K562 (cell line): Measurements from ENCODE around the gene DAAM1. TPM values are rescaled to one million over a fixed set of nuclear protein-coding genes. Genes with fewer than 3 reads are reported as not detected.
A peak's percentile ranks its signal among the peaks of the same experiment; 100 is the strongest.

Experiments used
- BCLAF1 ChIP-seq, 2 experiments: fragments of 450-650 bp in 1 of 2; IDR thresholded peaks; 2 replicates each; pipeline ENCODE4 v1.6.1; 2011 to 2017; ENCODE audit warnings: low read depth in 2 of 2, antibody characterized with exemption in 1 of 2, borderline replicate concordance in 1 of 2, low read length in 1 of 2, mild to moderate bottlenecking in 1 of 2, mixed read lengths in 1 of 2; ENCODE audit not compliant: control insufficient read depth in 1 of 2
- CGGBP1 ChIP-seq: fragments of 250-450 bp; sonication (Bioruptor Pico); IDR thresholded peaks from 2 replicates; pipeline ENCODE4 v1.9.0; 2021; ENCODE audit warnings: mild to moderate bottlenecking
- FOXA3 ChIP-seq, 2 experiments: fragments of 450-650 bp in 1 of 2; sonication (generic) in 1 of 2; formaldehyde crosslinking; IDR thresholded peaks in 1 of 2; conservative IDR thresholded peaks in 1 of 2; 2 replicates each; pipeline versions ENCODE4 v1.4.0 to v1.8.0; 2020 to 2022; ENCODE audit warnings: mild to moderate bottlenecking in 2 of 2, missing genetic modification reagents in 1 of 2
- KDM5B ChIP-seq: fragments of 200-600 bp; sonication (generic); IDR thresholded peaks from 2 replicates; pipeline ENCODE4 v1.6.1; 2012; ENCODE audit warnings: low read depth, mild to moderate bottlenecking, moderate library complexity, low read length, control low read depth, inconsistent platforms; ENCODE audit not compliant: insufficient replicate concordance
- LEF1 ChIP-seq: fragments of 450-650 bp; IDR thresholded peaks from 2 replicates; pipeline ENCODE4 v1.6.1; 2016; ENCODE audit warnings: mild to moderate bottlenecking
- POLR2H ChIP-seq: IDR thresholded peaks from 2 replicates; pipeline ENCODE4 v1.6.1; 2016; ENCODE audit warnings: missing genetic modification characterization, low read depth, mild to moderate bottlenecking, control low read depth, missing compliant biosample characterization, moderate library complexity
- PURB ChIP-seq: sonication (generic); formaldehyde crosslinking; IDR thresholded peaks from 2 replicates; pipeline ENCODE4 v1.9.0; 2021; ENCODE audit warnings: low read depth, mild to moderate bottlenecking, missing genetic modification reagents
- SAFB2 ChIP-seq: fragments of 200-400 bp; formaldehyde crosslinking; IDR thresholded peaks from 2 replicates; pipeline ENCODE4 v1.6.1; 2018; ENCODE audit warnings: borderline replicate concordance, low read length, low read depth, moderate library complexity; ENCODE audit not compliant: severe bottlenecking
- SMAD3 ChIP-seq: fragments of 450-650 bp; formaldehyde crosslinking; conservative IDR thresholded peaks from 2 replicates; pipeline ENCODE4 v1.4.0; 2020; ENCODE audit warnings: mild to moderate bottlenecking
- ZNF318 ChIP-seq, 2 experiments: fragments of 450-650 bp; IDR thresholded peaks; 2 replicates each; pipeline ENCODE4 v1.6.1; 2016; ENCODE audit warnings: mild to moderate bottlenecking in 2 of 2, borderline replicate concordance in 1 of 2, low read depth in 1 of 2, moderate library complexity in 1 of 2
- ZNF668 ChIP-seq: fragments of 250-450 bp; sonication (Bioruptor Pico); IDR thresholded peaks from 2 replicates; pipeline ENCODE4 v1.8.0; 2022; ENCODE audit warnings: mild to moderate bottlenecking, inconsistent platforms
- ZNF766 ChIP-seq: fragments of 200-800 bp; sonication (Bioruptor generic); conservative IDR thresholded peaks from 2 replicates; pipeline ENCODE4 v1.6.1; 2016; ENCODE audit warnings: missing genetic modification characterization, missing compliant biosample characterization
- polyA plus RNA-seq, 8 experiments: library from polyadenylated mRNA; depleted of rRNA in 4 of 8; stranded (reverse) in 5 of 8; unstranded in 3 of 8; fragments of >200 nt; fragmentation: Nextera tagmentation in 2 of 8; fragmentation: Illumina TruSeq in 1 of 8; extraction: Ambion mirVana in 2 of 8; extraction: Trizol in 1 of 8; gene quantifications; 2 replicates each; pipeline versions ENCODE4 v1.2.1 to v1.2.3, GENCODE V29; 2011 to 2014; ENCODE audit warnings: inconsistent platforms in 1 of 8, missing spikeins in 1 of 8
- total RNA-seq, 7 experiments: library from RNA; depleted of rRNA in 6 of 7; stranded (reverse); fragments of >200 nt in 6 of 7; fragmentation: Illumina TruSeq in 2 of 7; extraction: Trizol in 2 of 7; gene quantifications; 2 replicates each; pipeline versions ENCODE4 v1.2.1 to v1.2.3, GENCODE V29; 2011 to 2021; ENCODE audit warnings: low replicate concordance in 1 of 7
- TF ChIP-seq, protein P1 (sequence below): conservative IDR thresholded peaks from 2 replicates; pipeline ENCODE4 v1.6.1; 2011; ENCODE audit warnings: low read depth, mild to moderate bottlenecking, low read length; ENCODE audit not compliant: control insufficient read depth

The DAAM1 gene
- total and polyA plus RNA-seq, 9 of the 15 experiments (the other 6 are each of a cell fraction or from before 2014, with no cell fraction given), result 3.6 to 11.6 (median 6.7) TPM

GRCh38 chr14:59189091-59189785, 771 bp downstream of the DAAM1 start (continued):
- no peak for TF ChIP-seq ZNF766
- TF ChIP-seq CGGBP1 (CRISPR knock-in tag), result no peak
- TF ChIP-seq KDM5B, result peak; percentile 5
- no peak for TF ChIP-seq LEF1
- TF ChIP-seq, protein P1, sequence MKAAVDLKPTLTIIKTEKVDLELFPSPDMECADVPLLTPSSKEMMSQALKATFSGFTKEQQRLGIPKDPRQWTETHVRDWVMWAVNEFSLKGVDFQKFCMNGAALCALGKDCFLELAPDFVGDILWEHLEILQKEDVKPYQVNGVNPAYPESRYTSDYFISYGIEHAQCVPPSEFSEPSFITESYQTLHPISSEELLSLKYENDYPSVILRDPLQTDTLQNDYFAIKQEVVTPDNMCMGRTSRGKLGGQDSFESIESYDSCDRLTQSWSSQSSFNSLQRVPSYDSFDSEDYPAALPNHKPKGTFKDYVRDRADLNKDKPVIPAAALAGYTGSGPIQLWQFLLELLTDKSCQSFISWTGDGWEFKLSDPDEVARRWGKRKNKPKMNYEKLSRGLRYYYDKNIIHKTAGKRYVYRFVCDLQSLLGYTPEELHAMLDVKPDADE, result no peak
- TF ChIP-seq PURB (CRISPR knock-in tag), result no peak
- TF ChIP-seq SAFB2, result no peak
- no peak for TF ChIP-seq ZNF668 (CRISPR knock-in tag)
- no peak for TF ChIP-seq SMAD3 (CRISPR knock-in tag)
- TF ChIP-seq ZNF318 (IDR thresholded peaks at IDR 0.05; ENCODE audit: borderline replicate concordance in 1 of 2, low read depth in 1 of 2), result no peak
- no peak for TF ChIP-seq BCLAF1 (IDR thresholded peaks at IDR 0.05; ENCODE audit: borderline replicate concordance in 1 of 2, control insufficient read depth in 1 of 2, low read depth in 2 of 2, low read length in 1 of 2)
- no peak for TF ChIP-seq POLR2H (tag)
- TF ChIP-seq FOXA3 (CRISPR knock-in tag; conservative IDR thresholded peaks at IDR 0.05 in 1 of 2, IDR thresholded peaks at IDR 0.05 in 1 of 2), result no peak
